Measurements from ENCODE around the gene GPRC5B.

Gene GPRC5B

GRCh38 chr16:19857593-19858339, 26.9 kb downstream of the GPRC5B start:
- Histone ChIP-seq H3K36me3 (replicated peaks) (peaks cover 4% of the 10 kb centered on the region), H3K27ac (no peak overlapping the region), H3K27me3 (replicated peaks) (no peaks in the 10 kb centered on the region), H3K4me3 (ENCODE audit: low read depth, low read length) (no peak overlapping the region)
- in situ Hi-C loops (cut with HindIII; ENCODE audit: low pct_ligation_motif_present, low sequenced_read_pairs): no loop called here
- no peak for DNase-seq
- TF ChIP-seq CTCF (IDR thresholded peaks at IDR 0.05; ENCODE audit: low read depth, low read length, missing control alignments): no peak

- no peak for DNase-seq
- no peak overlapping the region for H3K4me3 ChIP-seq (ENCODE audit: low read depth, low read length)
- H3K36me3 ChIP-seq (replicated peaks): peaks cover 4% of the 10 kb centered on the region
- no peak for TF ChIP-seq CTCF (IDR thresholded peaks at IDR 0.05; ENCODE audit: low read depth, low read length, missing control alignments)
- H3K27ac ChIP-seq: no peak overlapping the region
- in situ Hi-C loops (cut with HindIII; ENCODE audit: low pct_ligation_motif_present, low sequenced_read_pairs): no loop called here
- H3K27me3 ChIP-seq (replicated peaks): no peaks in the 10 kb centered on the region
These were observed 28.5 kb downstream of the GPRC5B start for GRCh38 chr16:19856120-19856519.

- Histone ChIP-seq H3K4me3 (ENCODE audit: low read depth, low read length) (no peak overlapping the region), H3K27ac (no peak overlapping the region), H3K36me3 (replicated peaks) (peaks cover 4% of the 10 kb centered on the region), H3K27me3 (replicated peaks) (no peaks in the 10 kb centered on the region)
- no peak for DNase-seq
- TF ChIP-seq CTCF (IDR thresholded peaks at IDR 0.05; ENCODE audit: low read depth, low read length, missing control alignments): no peak
- in situ Hi-C loops (cut with HindIII; ENCODE audit: low pct_ligation_motif_present, low sequenced_read_pairs): no loop called here
These were observed 30.1 kb downstream of the GPRC5B start for GRCh38 chr16:19854543-19854876.

GRCh38 chr16:19853742-19854542, 30.7 kb downstream of the GPRC5B start:
- Histone ChIP-seq H3K4me3 (ENCODE audit: low read depth, low read length) (no peak overlapping the region), H3K27ac (no peak overlapping the region), H3K36me3 (replicated peaks) (peaks cover 2% of the 10 kb centered on the region), H3K27me3 (replicated peaks) (no peaks in the 10 kb centered on the region)
- TF ChIP-seq CTCF (IDR thresholded peaks at IDR 0.05; ENCODE audit: low read depth, low read length, missing control alignments): no peak
- in situ Hi-C loops (cut with HindIII; ENCODE audit: low pct_ligation_motif_present, low sequenced_read_pairs): no loop called here
- no peak for DNase-seq

- H3K27ac ChIP-seq: no peak overlapping the region
- TF ChIP-seq CTCF (IDR thresholded peaks at IDR 0.05; ENCODE audit: low read depth, low read length, missing control alignments): no peak
- no peak overlapping the region for H3K4me3 ChIP-seq (ENCODE audit: low read depth, low read length)
- H3K27me3 ChIP-seq (replicated peaks): no peaks in the 10 kb centered on the region
- DNase-seq: no peak
- in situ Hi-C loops (cut with HindIII; ENCODE audit: low pct_ligation_motif_present, low sequenced_read_pairs): no loop called here
- H3K36me3 ChIP-seq (replicated peaks): peaks cover 2% of the 10 kb centered on the region
These were observed 31.4 kb downstream of the GPRC5B start for GRCh38 chr16:19853132-19853741.
